ENCODE results near the gene TRIML2. TPM values are rescaled to one million over a fixed set of nuclear protein-coding genes. Genes with fewer than 3 reads are reported as not detected.
"Not testable (repeated sequence)": the region's sequence is repeated elsewhere in the genome, so short reads cannot be mapped to it uniquely, and the experiment has no call there.

TRIML2 gene
- total RNA-seq, 1 donor from 2014 or later: not detected

DNA sequence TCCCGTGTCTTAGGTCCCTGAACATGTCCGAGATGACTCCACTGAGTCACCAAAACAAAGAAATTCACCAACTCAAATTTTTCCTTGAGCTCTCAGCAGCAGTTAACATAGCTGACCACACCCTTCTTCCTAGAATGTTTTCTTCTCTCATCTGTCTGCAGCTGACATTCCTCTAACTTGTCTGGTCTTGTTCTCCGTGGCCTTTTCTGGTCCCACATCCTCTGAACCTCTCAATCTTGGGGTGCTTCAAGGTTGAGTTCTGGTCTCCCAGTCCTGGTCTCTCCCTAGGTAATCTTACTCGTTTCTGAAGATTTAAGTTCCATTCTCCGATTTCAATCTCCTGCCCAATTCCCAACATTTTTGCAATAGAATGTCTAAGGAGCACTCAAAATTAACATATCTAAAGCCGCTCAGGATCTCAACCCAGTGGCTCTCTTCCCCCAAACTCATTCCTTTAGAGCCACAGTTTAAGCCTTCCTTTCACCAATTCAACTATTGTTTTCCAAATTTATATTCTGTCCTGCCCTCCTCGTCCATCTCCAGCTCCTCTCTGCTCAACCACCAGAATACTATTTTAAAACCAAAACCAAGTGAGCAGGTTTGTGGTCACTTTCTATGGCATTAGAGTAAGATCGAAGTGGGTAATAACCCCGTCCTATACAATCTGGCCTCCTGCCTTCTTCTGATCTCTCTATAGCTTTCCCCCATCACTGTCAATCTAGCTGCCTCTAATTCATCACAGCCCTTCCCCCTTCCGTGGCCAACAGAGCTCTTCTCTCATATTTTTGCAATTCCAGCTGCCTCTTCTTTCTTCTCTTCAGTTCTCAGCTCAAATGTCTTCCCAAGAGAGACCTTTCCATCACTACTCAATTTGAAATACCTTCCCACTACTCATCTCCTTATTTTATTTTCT is 1.2 kb downstream of the TRIML2 start:
- DNase-seq (ENCODE audit: low read depth): no peak

GRCh38 chr4:188106454-188106853 is 2.9 kb downstream of the TRIML2 start:
- no peak for DNase-seq (ENCODE audit: low read depth)

DNA sequence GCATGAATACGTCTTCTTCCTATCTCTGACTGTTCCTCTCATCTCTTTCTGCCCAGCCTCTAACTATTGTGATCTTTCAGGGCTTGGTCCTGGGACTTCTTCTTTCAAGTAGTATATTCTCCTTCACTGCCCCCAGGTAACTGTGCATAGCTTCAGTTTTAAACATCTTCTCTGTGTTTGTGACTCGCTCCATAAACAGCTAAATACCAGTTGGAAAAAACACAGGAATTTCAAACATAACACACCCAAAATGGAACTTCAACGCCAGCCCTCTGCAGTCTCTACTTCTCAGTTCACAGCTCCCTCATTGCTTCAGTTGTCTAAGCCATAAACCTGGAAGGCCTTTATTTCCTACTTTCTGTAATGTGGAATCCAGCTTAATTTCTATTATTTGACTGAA is 16.6 kb downstream of the TRIML2 start:
- DNase-seq (ENCODE audit: low read depth): no peak

- DNase-seq (ENCODE audit: low read depth): no peak
Measured at GRCh38 chr4:188086858-188087257, 22.5 kb downstream of the TRIML2 start.

- no peak for DNase-seq (ENCODE audit: low read depth)
Measured at GRCh38 chr4:188082796-188083195, 26.6 kb downstream of the TRIML2 start.

DNA sequence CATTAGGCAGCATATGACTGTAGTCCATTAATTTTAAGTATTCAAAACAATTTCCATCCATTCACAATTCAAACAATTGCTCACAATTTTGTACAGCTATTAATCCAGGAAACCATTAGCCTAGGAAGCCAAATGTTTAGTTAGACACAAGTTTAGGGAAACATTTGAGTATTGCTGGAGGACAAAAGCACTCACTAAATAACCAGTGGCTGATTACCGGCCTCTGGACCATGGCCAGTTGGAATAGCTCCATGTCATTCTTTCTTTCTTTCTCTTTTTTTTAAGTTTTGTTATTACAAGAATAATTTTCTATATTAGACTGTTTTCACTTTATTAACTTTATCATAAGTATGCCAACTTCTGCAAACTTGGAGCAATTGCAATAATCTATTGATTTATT is 31.3 kb downstream of the TRIML2 start:
- DNase-seq (ENCODE audit: low read depth): no peak

DNA sequence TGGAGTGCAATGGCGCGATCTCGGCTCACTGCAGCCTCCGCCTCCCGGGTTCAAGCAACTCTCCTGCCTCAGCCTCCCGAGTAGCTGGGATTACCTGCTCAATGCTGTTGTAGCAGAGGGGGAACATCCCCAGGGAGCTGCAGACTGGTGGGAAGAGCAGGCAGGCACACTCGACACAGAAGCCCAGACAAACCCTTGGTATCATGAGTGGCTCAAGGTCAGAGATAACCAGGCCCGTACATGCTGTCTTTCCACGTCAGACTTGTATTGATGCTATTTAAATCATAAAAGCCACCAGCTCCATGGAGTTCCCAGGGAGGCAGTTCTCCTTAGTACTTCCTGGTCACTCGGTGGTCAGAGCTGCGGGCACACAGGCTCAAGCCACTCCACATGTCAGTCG is 33.2 kb downstream of the TRIML2 start:
- no peak for DNase-seq (ENCODE audit: low read depth)

DNA sequence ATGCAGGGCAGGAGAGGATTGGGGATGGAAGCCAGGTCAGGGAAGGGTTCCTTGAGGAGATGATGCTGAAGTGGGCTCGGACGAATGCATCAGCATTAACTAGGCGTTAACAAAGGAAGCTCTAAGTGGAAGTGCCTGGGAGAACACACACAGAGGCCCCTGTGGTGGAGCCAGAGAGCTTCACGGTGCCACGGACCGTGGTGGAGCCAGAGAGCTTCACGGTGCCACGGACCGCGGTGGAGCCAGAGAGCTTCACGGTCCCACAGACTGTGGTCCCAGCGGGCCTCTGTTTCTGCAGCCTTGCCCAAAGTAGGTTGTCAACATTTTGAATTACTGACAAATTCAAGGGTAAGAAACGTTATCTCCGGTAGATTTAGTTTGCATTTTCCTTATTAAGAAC is 48.3 kb downstream of the TRIML2 start:
- DNase-seq (ENCODE audit: low read depth): no peak

DNA sequence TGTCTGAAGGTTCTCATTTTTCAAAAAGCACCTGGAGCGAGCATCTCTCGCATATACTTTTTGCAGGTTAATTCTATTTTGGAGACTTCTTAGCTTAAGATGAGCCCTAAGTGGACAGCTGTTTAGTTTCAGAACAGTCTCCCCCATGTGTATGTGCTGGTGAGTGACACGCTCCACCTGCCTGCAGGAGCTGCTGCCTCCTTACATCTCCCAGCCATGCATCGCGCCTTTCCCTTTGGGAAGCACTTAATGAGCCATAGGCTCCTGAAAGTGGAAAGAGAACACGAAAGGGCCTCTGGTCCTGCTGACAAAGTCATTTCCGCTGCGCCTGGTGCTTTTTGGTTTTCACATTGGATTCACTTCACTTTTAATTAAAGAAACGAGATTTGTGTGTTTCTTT is 56.1 kb downstream of the TRIML2 start:
- no peak for DNase-seq (ENCODE audit: low read depth)

DNA sequence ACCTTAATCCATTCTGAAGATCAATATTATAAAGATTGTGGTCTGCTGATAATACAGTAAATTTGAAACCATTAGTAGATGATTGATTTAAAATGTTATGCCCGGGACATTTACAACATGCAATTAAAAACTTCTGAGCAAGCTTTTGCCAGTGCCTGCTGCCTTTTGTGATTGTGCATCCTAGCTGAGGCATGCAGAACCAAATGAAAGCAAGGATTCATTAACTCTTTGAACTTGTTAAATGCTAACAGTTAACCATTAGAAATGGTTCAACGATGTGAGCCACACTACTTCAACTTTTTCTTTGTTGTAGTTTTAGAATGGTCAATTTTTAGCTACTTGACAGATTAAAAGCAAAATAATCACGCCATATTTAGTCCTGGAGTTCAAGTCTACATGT is 62.7 kb downstream of the TRIML2 start:
- no peak for DNase-seq (ENCODE audit: low read depth)

DNA sequence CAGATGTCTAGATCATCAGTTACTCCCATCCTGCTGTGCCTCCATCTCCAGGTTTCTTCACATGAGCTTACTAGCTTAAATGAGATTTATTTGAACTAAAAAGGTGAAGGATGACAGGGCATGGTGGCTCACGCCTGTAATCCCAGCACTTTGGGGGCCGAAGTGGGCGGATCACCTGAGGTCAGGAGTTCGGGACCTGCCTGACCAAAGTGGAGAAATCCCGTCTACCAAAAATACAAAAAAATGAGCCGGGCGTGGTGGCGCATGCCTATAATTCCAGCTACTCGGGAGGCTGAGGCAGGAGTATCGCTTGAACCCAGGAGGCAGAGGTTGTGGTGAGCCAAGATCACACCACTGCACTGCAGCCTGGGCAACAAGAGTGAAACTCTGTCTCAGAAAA is 63.9 kb downstream of the TRIML2 start:
- DNase-seq (ENCODE audit: low read depth): not testable (repeated sequence)

DNA sequence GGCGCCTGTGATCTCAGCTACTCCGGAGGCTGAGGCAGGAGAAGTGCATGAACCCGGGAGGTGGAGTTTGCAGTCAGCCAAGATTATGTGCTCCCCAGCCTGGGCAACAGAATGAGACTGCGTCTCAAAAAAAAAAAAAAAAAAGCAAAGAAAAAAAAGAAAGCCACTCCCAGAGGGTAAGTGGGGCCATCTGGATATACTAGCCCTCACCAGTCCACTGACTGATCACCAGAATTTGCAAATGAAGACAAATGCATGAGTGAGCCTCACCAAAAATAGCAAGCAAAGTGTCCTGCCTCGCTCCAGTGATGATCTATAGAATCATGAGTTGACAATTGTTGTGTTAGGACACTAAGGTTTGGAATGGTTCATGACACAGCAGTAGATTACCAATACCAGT is 66.2 kb downstream of the TRIML2 start:
- no peak for DNase-seq (ENCODE audit: low read depth)

DNA sequence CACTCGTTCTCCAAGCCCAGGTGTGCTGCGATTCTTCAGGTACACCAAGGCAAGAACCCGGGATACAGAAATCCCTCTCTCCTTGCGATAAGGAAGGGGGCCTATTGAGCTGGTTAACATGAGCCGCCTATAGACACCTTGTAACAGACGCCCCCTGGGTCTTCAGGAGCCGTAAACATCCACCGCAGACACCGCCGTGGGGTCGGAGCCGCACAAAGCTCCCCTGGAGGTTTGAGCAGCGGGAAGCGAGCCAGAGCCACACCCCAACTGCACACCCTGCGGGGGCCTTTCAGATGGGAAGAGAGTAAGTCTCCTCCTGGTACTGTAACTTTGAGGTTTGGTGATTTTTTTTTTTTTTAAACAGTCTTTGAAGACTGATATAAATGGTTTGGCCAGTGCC is 67.2 kb downstream of the TRIML2 start:
- no peak for DNase-seq (ENCODE audit: low read depth)

GRCh38 chr4:188041721-188042120 is 67.7 kb downstream of the TRIML2 start:
- DNase-seq (ENCODE audit: low read depth): no peak

Other genes starting within 250 kb of the TRIML2 start
- not detected in 2 replicates for gene ZFP42, start 113.8 kb downstream of the TRIML2 start, total RNA-seq
- not detected in 2 replicates for gene TRIML1, start 29.8 kb upstream of the TRIML2 start, total RNA-seq

Data from myocyte (in vitro differentiated cells).